Epithelial cell of proximal tubule (primary cell): ENCODE results near the gene DHRSX. TPM values are rescaled to one million over a fixed set of nuclear protein-coding genes. Genes with fewer than 3 reads are reported as not detected.

Source experiments
- DNase-seq: peaks from one replicate; pipeline ENCODE4 v3.0.0-alpha.2; 2011; ENCODE audit warnings: low read depth
- H3K4me3 ChIP-seq: 2 replicates; pipeline ENCODE4 v1.5.1; 2011; ENCODE audit warnings: low read depth, mild to moderate bottlenecking, low read length
- CTCF ChIP-seq: conservative IDR thresholded peaks from 2 replicates; pipeline ENCODE4 v1.5.1; 2012; ENCODE audit warnings: low read depth, mild to moderate bottlenecking, low read length
- total RNA-seq: library from RNA; depleted of rRNA; stranded (reverse); fragments of >200 nt; gene quantifications from 2 replicates; pipeline ENCODE4 v1.2.3, GENCODE V29; 2015

The DHRSX gene
- total RNA-seq, 1 donor from 2014 or later, result 22.8 TPM

DNA sequence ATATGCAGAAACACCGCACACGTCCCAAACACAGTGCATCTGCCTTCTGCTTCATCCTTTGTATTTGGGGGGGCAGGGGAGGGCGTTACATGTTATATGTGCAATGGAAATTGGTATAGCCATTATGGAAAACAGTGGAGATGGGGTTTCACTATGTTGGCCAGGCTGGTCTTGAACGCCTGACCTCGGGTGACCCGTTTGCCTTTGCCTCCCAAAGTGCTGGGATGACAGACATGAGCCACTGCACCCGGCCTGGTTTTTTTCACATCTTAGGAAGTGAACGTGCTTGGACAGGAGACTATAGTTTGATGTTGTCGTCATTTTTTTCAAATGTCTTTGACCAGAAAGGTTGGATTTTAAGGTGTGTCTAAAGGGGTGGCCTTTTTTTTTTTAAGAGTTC, 88.6 kb downstream of the DHRSX start:
- no peak overlapping the region for H3K4me3 ChIP-seq
- no peak for DNase-seq
- no peak for TF ChIP-seq CTCF

GRCh38 chrX:2410279-2411020, 90.3 kb downstream of the DHRSX start:
- H3K4me3 ChIP-seq, result no peak overlapping the region
- no peak for DNase-seq
- TF ChIP-seq CTCF, result no peak

DNA sequence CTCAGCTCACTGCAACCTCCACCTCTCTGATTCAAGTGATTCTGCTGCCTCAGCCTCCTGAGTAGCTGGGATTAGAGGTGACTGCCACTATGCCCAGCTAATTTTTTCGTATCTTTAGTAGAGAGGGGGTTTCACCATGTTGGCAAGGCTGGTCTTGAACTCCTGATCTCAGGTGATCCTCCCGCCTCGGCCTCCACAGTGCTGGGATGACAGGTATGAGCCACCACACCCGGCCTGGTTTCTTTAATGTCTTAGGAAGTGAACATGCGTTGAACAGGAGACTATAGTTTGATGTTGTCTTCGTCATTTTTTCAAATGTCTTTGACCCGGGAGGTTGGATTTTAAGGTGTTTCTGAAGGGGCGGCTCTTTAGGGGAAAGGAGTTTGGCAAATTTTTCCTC, 91.0 kb downstream of the DHRSX start:
- TF ChIP-seq CTCF, result no peak
- no peak for DNase-seq
- H3K4me3 ChIP-seq, result no peak overlapping the region

DNA sequence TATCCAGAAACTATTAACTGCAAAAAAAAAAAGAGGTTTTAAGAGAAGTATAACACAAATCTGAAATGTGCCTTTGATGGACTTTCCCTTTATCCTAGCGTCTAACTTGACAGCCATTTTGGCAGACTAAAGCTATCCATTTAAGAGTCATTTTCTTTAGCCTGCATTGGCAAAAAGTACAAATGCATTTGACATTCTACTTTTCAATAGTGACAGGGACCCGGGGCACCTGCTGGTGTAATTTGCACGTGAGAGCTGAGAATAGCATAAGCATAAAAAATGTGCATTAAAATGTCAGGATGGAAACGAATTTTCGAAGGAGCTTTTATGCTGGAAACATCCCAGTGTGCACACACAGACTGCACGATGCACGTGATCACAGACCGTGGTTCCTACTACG, 91.9 kb downstream of the DHRSX start:
- no peak for DNase-seq
- TF ChIP-seq CTCF, result no peak
- no peak overlapping the region for H3K4me3 ChIP-seq

- H3K4me3 ChIP-seq, result no peak overlapping the region
- no peak for DNase-seq
- TF ChIP-seq CTCF, result no peak
Measured at GRCh38 chrX:2406891-2407518, 93.8 kb downstream of the DHRSX start.

DNA sequence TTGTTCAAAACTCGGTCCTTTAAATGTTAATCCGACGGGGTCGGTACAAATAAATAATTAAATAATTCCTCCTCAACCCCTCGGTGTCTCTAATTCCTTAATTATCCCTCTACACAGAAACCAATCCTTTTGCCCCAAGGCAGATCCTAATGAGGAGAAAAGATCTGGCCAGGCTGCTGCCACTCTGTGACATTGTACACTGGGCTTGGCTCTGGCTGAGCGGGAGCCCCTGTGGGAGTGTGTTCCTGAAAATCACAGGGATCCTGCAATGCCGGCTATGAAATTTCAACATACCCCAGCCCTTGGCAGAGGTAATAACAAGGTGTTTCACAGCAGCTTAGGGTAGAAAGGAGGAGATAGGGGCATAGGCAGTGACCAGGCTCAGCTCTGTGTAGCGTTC, 96.0 kb downstream of the DHRSX start:
- no peak overlapping the region for H3K4me3 ChIP-seq
- DNase-seq, result no peak

More for the DNA sequence above, 96.0 kb downstream of the DHRSX start:
- TF ChIP-seq CTCF, result no peak
